GM23338 (cell line): ENCODE measurements around the gene TOR1AIP2. TPM values are rescaled to one million over a fixed set of nuclear protein-coding genes. Genes with fewer than 3 reads are reported as not detected.

Source experiments
- ATAC-seq: fragments of 200-7000 bp; cut with Tn5 transposase; 3 replicates; pipeline ENCODE4 v1.9.1; 2020
- DNase-seq: peaks from one replicate; pipeline ENCODE4 v3.0.0-alpha.2; 2015; ENCODE audit warnings: low spot score
- H2AFZ ChIP-seq: fragments of 200-600 bp; sonication (generic); 2 replicates; pipeline ENCODE4 v1.8.0; 2016; ENCODE audit warnings: antibody characterized with exemption, mild to moderate bottlenecking, moderate library complexity
- H3F3A ChIP-seq: fragments of 200-600 bp; sonication (generic); replicated peaks from 2 replicates; pipeline ENCODE4 v1.8.0; 2017; ENCODE audit warnings: antibody characterized with exemption, mixed run types, low read depth
- H3K27ac ChIP-seq: fragments of 200-600 bp; sonication (generic); 2 replicates; pipeline ENCODE4 v1.6.1; 2016; ENCODE audit warnings: low read depth
- H3K27me3 ChIP-seq: fragments of 200-600 bp; sonication (generic); 2 replicates; pipeline ENCODE4 v1.8.0; 2016; ENCODE audit warnings: mild to moderate bottlenecking, mixed run types, moderate library complexity; ENCODE audit not compliant: insufficient read depth
- H3K36me3 ChIP-seq: fragments of 200-600 bp; sonication (generic); 2 replicates; pipeline ENCODE4 v1.8.0; 2016; ENCODE audit warnings: mild to moderate bottlenecking; ENCODE audit not compliant: insufficient read depth
- H3K4me1 ChIP-seq: fragments of 200-600 bp; sonication (generic); 2 replicates; pipeline ENCODE4 v1.8.0; 2016; ENCODE audit warnings: mild to moderate bottlenecking, moderate library complexity; ENCODE audit not compliant: insufficient read depth
- H3K4me2 ChIP-seq: fragments of 200-600 bp; sonication (generic); 2 replicates; pipeline ENCODE4 v1.7.1; 2017; ENCODE audit warnings: mixed run types
- H3K4me3 ChIP-seq: fragments of 200-600 bp; sonication (generic); 2 replicates; pipeline ENCODE4 v1.6.1; 2016; ENCODE audit warnings: mixed run types
- H3K79me2 ChIP-seq: fragments of 200-600 bp; sonication (generic); replicated peaks from 2 replicates; pipeline ENCODE4 v1.8.0; 2017; ENCODE audit warnings: mild to moderate bottlenecking; ENCODE audit not compliant: insufficient read depth
- H3K9me2 ChIP-seq: fragments of 200-600 bp; sonication (generic); 2 replicates; pipeline ENCODE4 v1.8.0; 2017; ENCODE audit not compliant: insufficient read depth
- H4K20me1 ChIP-seq: fragments of 200-600 bp; sonication (generic); replicated peaks from 2 replicates; pipeline ENCODE4 v1.8.0; 2017; ENCODE audit warnings: mild to moderate bottlenecking; ENCODE audit not compliant: insufficient read depth
- H3K27ac Mint-ChIP-seq: 2 replicates; pipeline ENCODE4 v1.8.0; 2020; ENCODE audit warnings: inconsistent platforms, mild to moderate bottlenecking, moderate library complexity, mixed read lengths
- H3K27me3 Mint-ChIP-seq: 3 replicates; pipeline ENCODE4 v1.8.0; 2022; ENCODE audit warnings: low read depth, mild to moderate bottlenecking, moderate library complexity, mixed read lengths, inconsistent platforms; ENCODE audit not compliant: insufficient read depth, poor library complexity
- H3K36me3 Mint-ChIP-seq: 3 replicates; pipeline ENCODE4 v1.8.0; 2021; ENCODE audit warnings: low read depth, mild to moderate bottlenecking, inconsistent platforms, moderate library complexity, mixed read lengths
- H3K4me1 Mint-ChIP-seq: 3 replicates; pipeline ENCODE4 v1.8.0; 2020; ENCODE audit warnings: mild to moderate bottlenecking, inconsistent platforms, mixed read lengths
- H3K4me3 Mint-ChIP-seq: 3 replicates; pipeline ENCODE4 v1.8.0; 2021; ENCODE audit warnings: moderate library complexity, mild to moderate bottlenecking, inconsistent platforms, mixed read lengths
- H3K9me3 Mint-ChIP-seq: 3 replicates; pipeline ENCODE4 v1.8.0; 2020; ENCODE audit warnings: moderate library complexity, mild to moderate bottlenecking, inconsistent platforms, mixed read lengths
- CTCF ChIP-seq, 2 experiments: fragments of 200-600 bp in 1 of 2; sonication (generic) in 1 of 2; conservative IDR thresholded peaks; 2 replicates each; pipeline versions ENCODE4 v1.5.1 to v1.6.1; 2016 to 2017; ENCODE audit warnings: antibody characterized with exemption in 2 of 2, low read depth in 2 of 2, mild to moderate bottlenecking in 2 of 2, moderate library complexity in 1 of 2
- JUNB ChIP-seq: IDR thresholded peaks from one replicate; pipeline ENCODE4 v1.6.1; 2016; ENCODE audit warnings: antibody characterized with exemption; ENCODE audit not compliant: unreplicated experiment
- REST ChIP-seq: IDR thresholded peaks from one replicate; pipeline ENCODE4 v1.6.1; 2018; ENCODE audit warnings: antibody characterized with exemption; ENCODE audit not compliant: unreplicated experiment
- STAT1 ChIP-seq: IDR thresholded peaks from one replicate; pipeline ENCODE4 v1.6.1; 2016; ENCODE audit warnings: antibody characterized with exemption; ENCODE audit not compliant: unreplicated experiment
- ZNF114 ChIP-seq: fragments of 250-450 bp; sonication (Bioruptor Pico); IDR thresholded peaks from 2 replicates; pipeline ENCODE4 v1.5.0; 2020; ENCODE audit warnings: mild to moderate bottlenecking, moderate library complexity
- ZNF331 ChIP-seq: fragments of 250-450 bp; sonication (Bioruptor Pico); IDR thresholded peaks from 2 replicates; pipeline ENCODE4 v1.5.0; 2020; ENCODE audit warnings: low read depth, mild to moderate bottlenecking, moderate library complexity
- polyA plus RNA-seq: library from polyadenylated mRNA; unstranded; fragments of >200 nt; fragmentation: Nextera tagmentation; extraction: Ambion mirVana; gene quantifications from 2 replicates; pipeline ENCODE4 v1.2.1, GENCODE V29; 2016
- total RNA-seq: library from RNA; depleted of rRNA; stranded (reverse); fragments of >200 nt; shearing (Covaris generic); gene quantifications from 2 replicates; pipeline ENCODE4 v1.2.3, GENCODE V29; 2014

TOR1AIP2 gene
- total and polyA plus RNA-seq, 2 experiments from 2014 or later, result 21.1 to 81.3 TPM

GRCh38 chr1:179870870-179871269 lies 6.7 kb downstream of the TOR1AIP2 start (continued):
- TF ChIP-seq REST, result no peak
- no peak for TF ChIP-seq JUNB
- TF ChIP-seq ZNF114 (CRISPR knock-in tag), result no peak
- TF ChIP-seq ZNF331 (CRISPR knock-in tag), result no peak

- H3K79me2 ChIP-seq, result peaks cover 62% of the 10 kb centered on the region
- peak; percentile 91 for DNase-seq
- 0 out of 2 replicates have a peak, but pooled peaks cover 15% of the 10 kb centered on the region for H4K20me1 ChIP-seq
Measured at GRCh38 chr1:179867493-179868330, 9.9 kb downstream of the TOR1AIP2 start.

More at GRCh38 chr1:179867493-179868330, 9.9 kb downstream of the TOR1AIP2 start:
- Mint-ChIP-seq H3K36me3 (peaks cover 39% of the 10 kb centered on the region), H3K27me3 (peaks cover 6% of the 10 kb centered on the region), H3K9me3 (no peaks in the 10 kb centered on the region), H3K27ac (no peak overlapping the region), H3K4me1 (peaks cover 6% of the 10 kb centered on the region; the same call in 2 of the 3 replicates), H3K4me3 (no peak overlapping the region)
- Histone ChIP-seq H3K36me3 (peaks cover 27% of the 10 kb centered on the region), H3K4me2 (no peak overlapping the region), H3K9me2 (no peaks in the 10 kb centered on the region), H3F3A (0 out of 2 replicates have a peak, but pooled peaks cover 3% of the 10 kb centered on the region), H2AFZ (no peak overlapping the region), H3K27me3 (no peaks in the 10 kb centered on the region), H3K4me1 (no peaks in the 10 kb centered on the region), H3K27ac (0 out of 2 replicates have a peak overlapping the region, but pooled peaks have one; percentile 27), H3K4me3 (no peak overlapping the region)
- peak; percentile 74 to 87 for TF ChIP-seq CTCF (conservative IDR thresholded peaks at IDR 0.05; ENCODE audit: low read depth in 2 of 2)
- TF ChIP-seq STAT1, result no peak
- peak; percentile 98 for ATAC-seq
